ENCODE measurements around the gene CCL5. TPM values are rescaled to one million over a fixed set of nuclear protein-coding genes. Genes with fewer than 3 reads are reported as not detected.
"Not testable (repeated sequence)": the region's sequence is repeated elsewhere in the genome, so short reads cannot be mapped to it uniquely, and the experiment has no call there.

The CCL5 gene
- total RNA-seq, 1 donor from 2014 or later, result 1.6 TPM

GRCh38 chr17:35900708-35901480, 20.7 kb upstream of the CCL5 start:
- ATAC-seq (ENCODE audit: poor library complexity) (no peak), DNase-seq (no peak)
- intact Hi-C loops (cut with DNase I), result no loop called here

- DNase-seq, result no peak
- ATAC-seq (ENCODE audit: poor library complexity), result no peak
- intact Hi-C loops (cut with DNase I), result no loop called here
These were observed 20.1 kb upstream of the CCL5 start for GRCh38 chr17:35900280-35900679.

GRCh38 chr17:35898283-35899070, 18.3 kb upstream of the CCL5 start:
- DNase-seq, result no peak
- peak; percentile 51 for ATAC-seq (ENCODE audit: poor library complexity)
- intact Hi-C loops (cut with DNase I), result no loop called here

GRCh38 chr17:35897772-35898171, 17.6 kb upstream of the CCL5 start:
- ATAC-seq (ENCODE audit: poor library complexity); intact Hi-C loops (cut with DNase I); DNase-seq: not testable (repeated sequence)

GRCh38 chr17:35895636-35896587, 15.8 kb upstream of the CCL5 start:
- no peak for ATAC-seq (ENCODE audit: poor library complexity)
- intact Hi-C loops (cut with DNase I), result no loop called here
- DNase-seq, result no peak

- no peak for DNase-seq
- no peak for ATAC-seq (ENCODE audit: poor library complexity)
- intact Hi-C loops (cut with DNase I), result no loop called here
These were observed 14.0 kb upstream of the CCL5 start for GRCh38 chr17:35894206-35894605.

- DNase-seq, result no peak
- ATAC-seq (ENCODE audit: poor library complexity), result no peak
- intact Hi-C loops (cut with DNase I), result no loop called here
These were observed 13.6 kb upstream of the CCL5 start for GRCh38 chr17:35893751-35894150.

- no peak for DNase-seq
These were observed 12.2 kb upstream of the CCL5 start for GRCh38 chr17:35892091-35893035.

GRCh38 chr17:35891269-35891668, 11.1 kb upstream of the CCL5 start:
- DNase-seq, result no peak
- intact Hi-C loops (cut with DNase I), result no loop called here

More at GRCh38 chr17:35892091-35893035, 12.2 kb upstream of the CCL5 start:
- ATAC-seq (ENCODE audit: poor library complexity), result no peak
- intact Hi-C loops (cut with DNase I), result no loop called here

GRCh38 chr17:35890774-35891155, 10.6 kb upstream of the CCL5 start:
- intact Hi-C loops (cut with DNase I), result no loop called here
- peak; percentile 20 for ATAC-seq (ENCODE audit: poor library complexity)
- no peak for DNase-seq

More at GRCh38 chr17:35891269-35891668, 11.1 kb upstream of the CCL5 start:
- ATAC-seq (ENCODE audit: poor library complexity), result no peak

GRCh38 chr17:35889818-35890773, 9.9 kb upstream of the CCL5 start:
- ATAC-seq (ENCODE audit: poor library complexity) (no peak), DNase-seq (no peak)
- intact Hi-C loops (cut with DNase I), result no loop called here

GRCh38 chr17:35889241-35889640, 9.1 kb upstream of the CCL5 start:
- intact Hi-C loops (cut with DNase I), result no loop called here
- no peak for DNase-seq
- no peak for ATAC-seq (ENCODE audit: poor library complexity)

GRCh38 chr17:35878361-35878760, 1.8 kb downstream of the CCL5 start:
- no peak for ATAC-seq (ENCODE audit: poor library complexity)
- intact Hi-C loops (cut with DNase I), result no loop called here
- DNase-seq, result no peak

- DNase-seq, result no peak
- ATAC-seq (ENCODE audit: poor library complexity), result no peak
- intact Hi-C loops (cut with DNase I), result no loop called here
These were observed 2.7 kb downstream of the CCL5 start for GRCh38 chr17:35877345-35878029.

GRCh38 chr17:35876534-35876933, 3.6 kb downstream of the CCL5 start:
- intact Hi-C loops (cut with DNase I), result no loop called here
- DNase-seq (no peak), ATAC-seq (ENCODE audit: poor library complexity) (no peak)

GRCh38 chr17:35875800-35876139, 4.4 kb downstream of the CCL5 start:
- ATAC-seq (ENCODE audit: poor library complexity) (no peak), DNase-seq (no peak)
- intact Hi-C loops (cut with DNase I), result no loop called here
